ENCODE data around the gene POC1B. TPM values are rescaled to one million over a fixed set of nuclear protein-coding genes. Genes with fewer than 3 reads are reported as not detected.
"Not testable (repeated sequence)": the region's sequence is repeated elsewhere in the genome, so short reads cannot be mapped to it uniquely, and the experiment has no call there.

Gene POC1B
- polyA plus RNA-seq, 5 donors = 15.9 to 29.6 (median 26.5) TPM

GRCh38 chr12:89464974-89465592 is 60.8 kb downstream of the POC1B start:
- no peak for DNase-seq

- peak in 1 of 2 donors; percentile 41 for DNase-seq
Observed at GRCh38 chr12:89461649-89462612, 63.9 kb downstream of the POC1B start.

DNA sequence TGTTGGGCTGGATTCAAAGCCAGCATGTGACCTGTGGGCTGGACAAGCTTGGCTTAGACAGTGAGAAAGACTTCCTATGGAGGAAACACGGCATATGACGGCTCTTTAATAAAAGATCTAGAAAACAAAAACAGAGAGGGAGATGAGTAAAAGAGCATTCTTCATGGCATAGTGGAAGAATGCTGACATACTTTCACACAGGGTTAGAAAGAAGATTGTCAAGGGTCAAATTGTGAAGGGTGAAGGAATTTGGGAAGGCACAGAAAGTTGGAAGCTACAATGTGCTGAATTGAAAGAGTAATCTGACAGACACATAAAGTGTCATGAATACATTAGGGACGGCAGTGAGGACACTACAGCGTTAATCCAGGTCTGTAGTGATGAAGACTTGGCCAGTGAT is 64.7 kb downstream of the POC1B start:
- DNase-seq = no peak

- not testable (repeated sequence) for DNase-seq
Observed at GRCh38 chr12:89459279-89459678, 66.6 kb downstream of the POC1B start.

GRCh38 chr12:89456565-89456964 is 69.3 kb downstream of the POC1B start:
- no peak for DNase-seq

DNA sequence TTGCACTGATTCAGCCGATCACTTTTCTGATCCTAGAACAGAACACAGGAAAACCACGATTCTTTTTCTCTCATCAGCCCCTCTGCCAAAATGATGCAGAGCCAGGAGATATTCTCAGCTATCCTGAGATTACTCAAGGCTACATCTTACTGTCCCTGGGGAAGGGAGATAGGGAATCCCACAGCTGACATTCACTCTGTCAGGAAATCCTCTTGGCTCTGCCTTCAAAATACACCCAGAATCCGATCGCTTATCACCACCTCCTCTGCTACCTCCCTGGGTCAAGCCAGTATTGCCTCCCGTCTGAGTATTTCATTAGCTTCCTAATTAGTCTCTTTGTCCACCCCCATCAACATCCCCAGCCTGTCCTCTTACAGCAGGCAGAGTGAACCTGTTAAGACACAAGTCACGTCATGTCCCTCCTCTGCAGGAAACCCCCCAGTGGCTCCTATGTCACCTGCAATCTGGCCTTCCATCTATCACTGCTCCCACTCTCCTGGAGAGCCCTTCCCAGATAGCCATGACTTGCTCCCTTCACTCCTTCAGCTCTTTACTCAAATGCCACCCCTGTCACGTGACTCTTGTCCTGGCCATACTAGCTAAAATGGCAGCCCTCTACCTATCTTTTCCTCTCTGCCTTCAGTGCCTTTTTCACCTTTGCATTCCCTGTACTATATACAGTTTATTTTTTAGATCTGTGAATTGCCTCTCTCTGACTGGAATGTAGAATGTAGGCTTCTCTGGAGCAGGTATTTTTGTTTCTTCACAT is 71.6 kb downstream of the POC1B start:
- DNase-seq = no peak

DNA sequence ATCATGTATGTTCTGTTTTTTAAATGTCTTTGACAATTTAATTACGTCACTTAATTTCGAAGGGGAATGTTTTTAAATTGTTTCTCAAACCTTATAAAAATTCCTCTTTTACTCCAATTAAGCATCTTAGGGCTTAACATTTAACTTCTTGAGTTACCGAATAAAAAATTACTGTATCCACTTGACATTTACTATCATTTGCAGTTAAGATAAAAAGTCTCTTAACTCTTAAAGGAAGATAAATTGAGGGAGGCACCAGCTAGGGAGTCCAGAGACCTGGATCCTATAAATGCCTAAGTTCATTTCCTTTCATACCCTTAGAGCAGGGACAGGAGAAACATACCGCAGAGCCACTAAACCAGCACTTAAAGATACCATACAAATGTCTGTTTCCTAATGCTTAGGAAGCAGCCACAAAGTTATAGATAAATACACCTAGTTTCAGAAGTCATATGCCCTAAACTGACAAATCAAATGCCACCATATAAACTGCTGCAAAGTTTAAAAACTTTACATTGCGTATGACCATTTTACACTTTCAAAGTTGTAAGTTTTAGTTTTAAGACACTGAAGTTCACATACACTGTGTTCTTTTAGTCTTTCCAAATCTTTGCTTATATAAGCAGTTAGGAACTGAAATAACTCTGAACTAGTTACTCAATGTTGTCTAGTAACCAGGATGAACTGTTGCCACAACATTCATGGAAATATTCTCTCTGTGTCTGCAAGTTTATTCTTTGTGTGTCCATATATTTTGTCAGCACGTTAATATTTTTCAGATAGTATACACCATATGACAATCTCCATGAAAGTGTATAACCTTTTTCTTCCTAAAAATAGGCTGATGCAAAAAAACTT is 72.5 kb downstream of the POC1B start:
- peak; percentile 72 to 80 for DNase-seq

GRCh38 chr12:89451841-89452251 is 74.0 kb downstream of the POC1B start:
- DNase-seq = peak; percentile 42 to 63

DNA sequence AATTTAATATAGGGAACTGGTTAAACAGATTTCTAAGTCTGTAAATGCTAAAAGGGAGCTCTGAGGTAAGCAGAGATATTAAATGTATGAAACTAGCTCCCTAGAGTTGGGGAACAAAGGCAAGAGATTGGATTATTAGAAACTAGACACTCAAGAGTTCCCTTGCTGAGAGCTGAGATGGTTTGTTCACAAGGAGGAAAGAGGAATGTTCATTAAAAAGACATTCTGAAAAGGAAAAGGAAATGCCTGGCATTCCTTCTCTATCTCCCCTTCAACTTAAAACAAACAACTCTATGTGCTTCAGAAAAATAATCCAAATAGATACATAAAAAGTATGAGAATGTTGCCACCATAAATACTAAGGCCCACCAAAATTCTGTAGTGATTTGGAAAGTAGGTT is 74.9 kb downstream of the POC1B start:
- peak; percentile 52 to 60 for DNase-seq

DNA sequence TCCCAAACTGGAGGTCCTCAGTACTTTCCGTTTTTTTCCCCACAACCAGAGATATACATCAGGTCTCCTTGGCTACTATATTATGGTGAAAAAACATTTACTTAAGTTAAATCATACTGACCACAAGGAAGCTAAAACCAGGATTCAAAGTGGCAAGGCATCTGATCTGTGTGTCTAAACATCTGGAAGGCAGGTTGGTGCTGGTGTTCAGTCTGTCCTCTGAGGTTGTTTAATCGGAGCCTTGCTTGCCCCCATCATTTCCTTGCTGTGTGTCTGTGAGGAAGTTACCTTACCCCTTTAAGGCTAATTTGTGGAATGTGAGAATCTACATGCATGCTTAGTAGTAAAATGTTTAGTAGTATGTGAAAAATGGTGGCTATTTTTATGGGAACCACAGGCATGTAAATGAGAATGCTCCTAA is 76.9 kb downstream of the POC1B start:
- no peak for DNase-seq

- DNase-seq = no peak
Observed at GRCh38 chr12:89448526-89448925, 77.3 kb downstream of the POC1B start.

- no peak for DNase-seq
Observed at GRCh38 chr12:89439941-89440340, 85.9 kb downstream of the POC1B start.

DNA sequence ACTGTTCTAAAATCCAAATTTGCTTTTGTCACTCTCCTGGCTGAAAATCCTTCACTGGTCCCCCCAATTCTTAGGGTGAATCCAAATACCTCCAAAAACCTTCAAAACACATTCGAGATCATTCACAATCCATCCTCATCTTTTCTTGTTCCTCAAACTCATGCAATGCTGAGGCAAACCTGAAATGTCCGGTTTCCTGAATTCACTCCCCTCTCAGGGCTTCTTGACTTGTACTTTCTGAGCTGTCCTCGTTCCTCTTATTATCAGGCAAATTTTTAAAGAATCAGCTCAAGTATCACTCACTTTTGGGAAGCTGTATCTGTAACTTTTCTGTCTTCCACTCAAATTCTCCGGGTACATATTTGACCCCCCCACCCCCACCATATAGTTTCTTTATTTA is 88.6 kb downstream of the POC1B start:
- DNase-seq = no peak

DNA sequence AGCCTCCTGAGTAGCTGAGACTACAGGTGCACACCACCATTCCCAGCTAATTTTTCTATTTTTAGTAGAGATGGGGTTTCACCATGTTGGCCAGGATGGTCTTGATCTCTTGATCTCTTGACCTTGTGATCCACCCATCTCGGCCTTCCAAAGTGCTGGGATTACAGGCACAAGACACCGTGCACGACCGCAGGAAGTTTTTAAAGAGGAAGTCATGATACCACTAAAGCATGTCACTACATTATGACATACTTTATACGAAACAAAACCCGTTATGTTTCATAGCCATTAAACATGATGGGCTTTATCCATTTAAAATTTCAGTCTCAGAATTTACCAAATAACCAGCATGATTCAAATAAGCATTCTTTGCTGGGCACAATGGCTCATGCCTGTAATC is 89.8 kb downstream of the POC1B start:
- DNase-seq = no peak

GRCh38 chr12:89433634-89434033 is 92.2 kb downstream of the POC1B start:
- DNase-seq = no peak

GRCh38 chr12:89432396-89432795 is 93.5 kb downstream of the POC1B start:
- DNase-seq = no peak

- no peak for DNase-seq
Observed at GRCh38 chr12:89429528-89429927, 96.3 kb downstream of the POC1B start.

- no peak for DNase-seq
Observed at GRCh38 chr12:89427508-89428156, 98.2 kb downstream of the POC1B start.

DNA sequence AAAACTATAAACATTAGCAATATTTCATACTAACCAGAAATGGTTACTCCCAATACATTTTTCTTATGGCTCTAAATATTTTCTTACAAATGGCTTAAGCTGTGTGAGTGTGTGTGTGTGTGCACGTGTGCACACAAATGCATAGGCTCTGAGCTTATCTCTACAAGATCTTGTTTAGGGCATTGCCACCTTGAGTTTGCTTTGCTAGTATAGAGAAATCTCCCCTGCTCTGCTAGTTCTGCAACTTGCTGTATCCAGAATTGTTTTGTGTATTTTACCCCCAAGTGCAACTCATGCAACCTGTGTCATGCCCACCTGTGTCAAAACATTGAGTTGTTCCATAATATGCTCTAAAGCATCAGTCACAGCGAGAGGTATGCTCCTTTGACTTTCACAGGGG is 101.0 kb downstream of the POC1B start:
- no peak for DNase-seq

DNA sequence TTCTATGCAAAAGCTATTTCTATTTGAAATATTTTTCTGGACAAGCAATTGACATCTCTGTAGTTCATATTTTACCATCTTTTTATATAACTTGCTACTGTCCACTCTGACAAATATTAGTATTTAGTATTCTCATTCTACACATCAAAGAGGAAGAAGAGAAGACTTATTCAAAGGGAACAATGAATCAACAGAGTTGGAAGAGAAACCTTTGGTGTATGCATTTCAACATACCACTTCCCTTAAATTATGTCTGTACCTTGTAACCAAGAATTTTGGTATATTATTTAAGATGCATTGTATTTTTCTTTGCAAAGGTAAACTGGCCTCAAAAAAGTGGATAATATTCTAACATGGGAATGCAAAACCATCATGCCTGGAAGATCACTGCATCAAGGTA is 101.5 kb downstream of the POC1B start:
- DNase-seq = no peak
